ENCODE measurements around the gene TULP4. TPM values are rescaled to one million over a fixed set of nuclear protein-coding genes. Genes with fewer than 3 reads are reported as not detected.
A peak's percentile ranks its signal among the peaks of the same experiment; 100 is the strongest.

The TULP4 gene
- total RNA-seq, 1 experiment from 2014 or later = 64.6 TPM

DNA sequence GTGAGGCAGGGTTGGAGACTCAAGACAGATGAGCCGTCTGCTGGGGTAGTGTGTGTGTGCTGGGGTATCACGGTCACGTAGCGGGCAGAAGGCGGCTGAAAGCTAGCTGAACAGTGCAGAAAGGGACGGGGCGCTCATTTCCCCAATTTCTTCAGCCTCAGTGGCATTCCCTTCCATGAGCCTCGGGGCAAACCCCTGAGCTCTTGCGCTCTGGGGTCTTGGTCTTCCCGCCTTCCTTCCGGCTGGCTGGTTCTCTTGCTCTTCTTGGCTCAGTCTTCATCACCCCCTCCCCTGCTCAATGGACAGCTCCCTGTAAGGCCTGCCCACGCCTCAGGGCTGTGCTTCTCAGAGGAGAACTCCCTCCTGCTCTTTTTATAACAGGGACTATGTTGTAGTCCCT, 232.2 kb downstream of the TULP4 start:
- H3K79me1 ChIP-seq (ENCODE audit: insufficient read depth, low read depth, low read length, poor library complexity, severe bottlenecking) = no peaks in the 10 kb centered on the region
- Mint-ChIP-seq H3K36me3 (ENCODE audit: insufficient read depth in 1 of 3, low read depth in 3 of 3) (peaks cover 0 to 18% (median 3%) of the 10 kb centered on the region in 3 experiments; a peak in 4 of 7 replicates), H3K27me3 (ENCODE audit: low read depth) (no peaks in the 10 kb centered on the region), H3K4me3 (no peak overlapping the region), H3K4me1 (peaks cover 17 to 19% of the 10 kb centered on the region in 2 experiments), H3K9me3 (no peaks in the 10 kb centered on the region), H3K27ac (peak overlapping the region; percentile 34 to 92 (median 65); a peak in 4 of 7 replicates)
- no peak overlapping the region; the same call in 1 of the 2 replicates for H3K14ac ChIP-seq (ENCODE audit: insufficient read depth, low read length)
- TF ChIP-seq, protein P1, sequence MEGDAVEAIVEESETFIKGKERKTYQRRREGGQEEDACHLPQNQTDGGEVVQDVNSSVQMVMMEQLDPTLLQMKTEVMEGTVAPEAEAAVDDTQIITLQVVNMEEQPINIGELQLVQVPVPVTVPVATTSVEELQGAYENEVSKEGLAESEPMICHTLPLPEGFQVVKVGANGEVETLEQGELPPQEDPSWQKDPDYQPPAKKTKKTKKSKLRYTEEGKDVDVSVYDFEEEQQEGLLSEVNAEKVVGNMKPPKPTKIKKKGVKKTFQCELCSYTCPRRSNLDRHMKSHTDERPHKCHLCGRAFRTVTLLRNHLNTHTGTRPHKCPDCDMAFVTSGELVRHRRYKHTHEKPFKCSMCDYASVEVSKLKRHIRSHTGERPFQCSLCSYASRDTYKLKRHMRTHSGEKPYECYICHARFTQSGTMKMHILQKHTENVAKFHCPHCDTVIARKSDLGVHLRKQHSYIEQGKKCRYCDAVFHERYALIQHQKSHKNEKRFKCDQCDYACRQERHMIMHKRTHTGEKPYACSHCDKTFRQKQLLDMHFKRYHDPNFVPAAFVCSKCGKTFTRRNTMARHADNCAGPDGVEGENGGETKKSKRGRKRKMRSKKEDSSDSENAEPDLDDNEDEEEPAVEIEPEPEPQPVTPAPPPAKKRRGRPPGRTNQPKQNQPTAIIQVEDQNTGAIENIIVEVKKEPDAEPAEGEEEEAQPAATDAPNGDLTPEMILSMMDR (conservative IDR thresholded peaks at IDR 0.05) = no peak
- no peak overlapping the region for H3K9ac ChIP-seq (ENCODE audit: extremely low read depth, insufficient read length, low read length)
- no peak overlapping the region for H2BK120ac ChIP-seq (ENCODE audit: low read depth, low read length, poor library complexity, severe bottlenecking)
- DNase-seq = peak; percentile 28
- no peak overlapping the region for H3K56ac ChIP-seq (ENCODE audit: insufficient read length, low read depth, low read length)
- no peak overlapping the region for H2BK12ac ChIP-seq (ENCODE audit: insufficient read length, low read depth, low read length)
- H2BK5ac ChIP-seq (ENCODE audit: insufficient read length, low read length) = no peak overlapping the region
- no peak overlapping the region for H3K4me2 ChIP-seq (ENCODE audit: insufficient read depth, insufficient read length, low read length)
- H4K91ac ChIP-seq (ENCODE audit: insufficient read length, low read depth, low read length) = no peak overlapping the region
- H2AFZ ChIP-seq (ENCODE audit: low read length) = no peak overlapping the region
- H3K9me3 ChIP-seq (ENCODE audit: control insufficient read depth, low read depth, low read length) = no peaks in the 10 kb centered on the region
- no peak overlapping the region for H2AK5ac ChIP-seq (ENCODE audit: insufficient read length, low read length)
- no peak overlapping the region for H2BK15ac ChIP-seq (ENCODE audit: low read depth, low read length)
- no peak overlapping the region for H2BK20ac ChIP-seq (ENCODE audit: low read depth, low read length, poor library complexity, severe bottlenecking)
- H3K4ac ChIP-seq (ENCODE audit: low read depth, low read length) = no peak overlapping the region
- H4K5ac ChIP-seq (ENCODE audit: insufficient read length, low read depth, low read length) = no peak overlapping the region
- no peaks in the 10 kb centered on the region for H3K27me3 ChIP-seq (ENCODE audit: insufficient read depth, low read length)
- H4K8ac ChIP-seq (replicated peaks; ENCODE audit: insufficient read length, low read depth, low read length) = no peak overlapping the region
- peaks cover 2% of the 10 kb centered on the region; the same call in 1 of the 2 replicates for H3K4me1 ChIP-seq (ENCODE audit: insufficient read depth, low read length)
- no peak overlapping the region for H3K18ac ChIP-seq (ENCODE audit: insufficient read length, low read depth, low read length)
- no peak overlapping the region for H3T11ph ChIP-seq (ENCODE audit: low read length)
- H3K27ac ChIP-seq (ENCODE audit: insufficient read length, low read depth, low read length) = no peak overlapping the region
- no peak overlapping the region for H3K23ac ChIP-seq (ENCODE audit: insufficient read length, low read depth, low read length)
- no peaks in the 10 kb centered on the region; the same call in 1 of the 2 replicates for H3K79me2 ChIP-seq (ENCODE audit: insufficient read depth, low read length)
- WGBS (ENCODE audit: extremely low coverage, insufficient read length, low lambda C conversion rate) = no CpG with 5 or more reads among the region's 12 CpGs
- no peaks in the 10 kb centered on the region for H4K20me1 ChIP-seq (ENCODE audit: control insufficient read depth, insufficient read depth, insufficient read length)
- no peaks in the 10 kb centered on the region for H3K23me2 ChIP-seq (ENCODE audit: insufficient read length, low read depth, low read length, poor library complexity, severe bottlenecking)

All from H9 (cell line).